ENCODE measurements around the gene GNG13.
A peak's percentile ranks its signal among the peaks of the same experiment; 100 is the strongest.

The GNG13 gene

DNA sequence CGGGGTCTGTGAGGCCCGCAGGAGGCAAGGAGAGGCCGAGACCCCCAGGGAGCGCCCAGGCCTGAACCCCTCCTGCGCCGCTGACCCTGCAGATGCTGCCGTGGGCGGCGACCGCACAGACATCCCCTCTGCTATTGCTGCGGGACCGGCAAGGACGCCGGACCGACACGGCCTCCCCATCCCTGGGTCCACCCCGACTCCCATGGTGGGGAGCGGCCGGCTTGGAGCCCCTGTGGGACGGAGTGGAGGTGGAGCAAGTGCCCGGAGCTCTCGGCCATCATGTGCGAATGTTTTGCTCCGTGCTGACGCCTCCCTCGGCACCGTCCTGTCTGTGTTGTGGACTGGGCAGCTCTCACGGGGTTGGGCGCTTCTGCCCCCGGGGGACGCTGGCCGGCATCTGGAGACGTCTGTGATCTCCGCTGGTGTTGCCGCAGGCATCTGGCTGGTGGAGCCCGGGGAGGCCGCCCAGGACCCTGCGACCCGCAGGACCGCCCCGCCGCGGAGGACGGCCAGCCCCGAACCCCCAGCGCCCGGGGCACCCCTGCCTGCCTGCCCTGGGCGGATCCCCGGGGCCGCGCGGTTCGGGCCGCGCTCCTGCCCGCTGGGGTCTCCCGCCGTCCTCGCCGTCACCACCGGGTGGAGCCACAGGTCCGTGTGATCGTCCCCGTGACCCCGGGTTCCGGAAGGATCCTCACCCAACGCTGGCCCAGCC is 12.8 kb upstream of the GNG13 start:
- peak; percentile 31 for DNase-seq

GRCh38 chr16:808085-808386 is 7.5 kb upstream of the GNG13 start:
- no peak for DNase-seq

- peak; percentile 97 for DNase-seq
Measured at GRCh38 chr16:807347-808084, 7.0 kb upstream of the GNG13 start.

GRCh38 chr16:805474-805873 is 4.9 kb upstream of the GNG13 start:
- DNase-seq, result no peak

- no peak for DNase-seq
Measured at GRCh38 chr16:804193-805048, 3.9 kb upstream of the GNG13 start.

- DNase-seq, result no peak
Measured at GRCh38 chr16:803754-804080, 3.2 kb upstream of the GNG13 start.

DNA sequence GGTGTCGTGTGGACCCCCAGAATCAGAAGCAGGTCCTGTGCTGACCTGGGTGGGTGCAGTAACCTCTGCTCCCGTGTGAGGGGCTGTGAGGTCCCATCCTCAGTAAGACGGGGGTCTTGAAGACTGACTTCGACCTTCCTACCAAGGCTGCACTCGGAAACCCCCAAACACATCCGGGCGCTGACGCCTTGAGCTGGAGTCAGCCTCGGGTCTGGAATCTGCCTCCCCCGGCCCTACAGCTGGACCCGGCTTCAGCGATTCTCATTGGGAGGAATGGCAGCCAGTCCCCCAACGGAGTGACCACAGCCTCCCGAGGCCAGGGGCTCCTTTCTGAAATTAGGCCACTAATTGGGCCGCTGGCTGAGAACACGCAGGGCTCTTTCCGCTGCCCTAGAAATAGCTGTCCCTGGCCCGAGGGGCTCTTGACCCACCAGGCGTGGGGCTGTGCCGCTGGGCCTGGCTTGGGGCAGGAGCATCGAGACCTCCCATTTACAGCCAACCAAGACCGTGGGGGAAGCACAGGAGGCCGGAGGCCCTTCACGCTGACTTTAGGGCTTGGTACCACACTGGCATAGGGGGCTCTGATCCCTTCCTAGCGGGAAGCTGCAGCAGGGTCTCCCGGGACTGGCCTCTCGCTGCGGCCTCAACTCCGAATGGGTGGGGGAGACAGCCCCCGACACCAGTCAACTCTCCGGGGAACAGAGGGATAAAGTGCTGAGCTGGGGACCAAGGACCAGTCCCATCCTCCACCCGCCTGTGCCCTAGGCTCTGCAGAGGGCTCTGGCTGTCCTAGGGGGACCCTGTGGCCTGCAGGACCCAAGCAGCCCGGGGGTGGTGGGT is 2.6 kb upstream of the GNG13 start:
- no peak for DNase-seq

- no peak for DNase-seq
Measured at GRCh38 chr16:802461-802860, 1.9 kb upstream of the GNG13 start.

DNA sequence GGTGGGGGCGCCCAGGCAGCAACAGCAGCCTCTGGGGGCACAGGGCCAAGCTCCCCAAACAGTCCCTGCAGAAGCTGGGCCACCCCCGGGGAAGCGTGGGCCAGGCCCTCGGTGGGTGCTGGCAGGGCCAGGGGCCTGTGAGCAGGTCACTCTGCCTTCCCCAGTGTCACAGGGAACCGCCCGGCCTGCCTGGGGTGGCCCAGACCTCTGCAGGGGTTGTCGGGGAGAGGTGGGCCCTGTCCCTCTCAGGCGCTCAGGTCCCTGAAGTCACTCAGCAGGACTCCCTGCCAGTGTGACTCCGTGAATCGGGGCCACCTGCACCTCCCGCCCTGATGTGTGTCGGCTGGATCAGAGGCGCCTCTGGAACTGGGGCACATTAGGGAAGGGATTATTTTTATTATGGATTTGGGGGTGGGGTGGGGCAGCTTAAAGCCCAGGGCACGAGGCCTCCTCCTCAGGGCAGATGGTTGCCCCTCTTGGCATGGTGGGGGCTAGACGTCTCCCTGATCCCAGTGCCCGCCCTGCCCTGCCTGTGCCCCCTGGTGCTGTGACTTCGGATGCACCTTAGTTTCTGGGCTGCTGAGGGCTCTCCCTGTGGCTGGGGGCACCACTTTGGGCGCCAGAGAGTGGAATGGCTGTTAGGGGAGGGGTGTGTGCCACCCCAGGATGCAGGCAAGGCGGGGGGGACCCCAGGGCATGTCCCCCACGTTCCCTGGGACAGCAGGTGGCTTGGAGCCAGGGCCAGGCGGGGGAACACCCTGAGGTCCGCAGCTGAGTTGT is 1.2 kb upstream of the GNG13 start:
- DNase-seq, result no peak

DNA sequence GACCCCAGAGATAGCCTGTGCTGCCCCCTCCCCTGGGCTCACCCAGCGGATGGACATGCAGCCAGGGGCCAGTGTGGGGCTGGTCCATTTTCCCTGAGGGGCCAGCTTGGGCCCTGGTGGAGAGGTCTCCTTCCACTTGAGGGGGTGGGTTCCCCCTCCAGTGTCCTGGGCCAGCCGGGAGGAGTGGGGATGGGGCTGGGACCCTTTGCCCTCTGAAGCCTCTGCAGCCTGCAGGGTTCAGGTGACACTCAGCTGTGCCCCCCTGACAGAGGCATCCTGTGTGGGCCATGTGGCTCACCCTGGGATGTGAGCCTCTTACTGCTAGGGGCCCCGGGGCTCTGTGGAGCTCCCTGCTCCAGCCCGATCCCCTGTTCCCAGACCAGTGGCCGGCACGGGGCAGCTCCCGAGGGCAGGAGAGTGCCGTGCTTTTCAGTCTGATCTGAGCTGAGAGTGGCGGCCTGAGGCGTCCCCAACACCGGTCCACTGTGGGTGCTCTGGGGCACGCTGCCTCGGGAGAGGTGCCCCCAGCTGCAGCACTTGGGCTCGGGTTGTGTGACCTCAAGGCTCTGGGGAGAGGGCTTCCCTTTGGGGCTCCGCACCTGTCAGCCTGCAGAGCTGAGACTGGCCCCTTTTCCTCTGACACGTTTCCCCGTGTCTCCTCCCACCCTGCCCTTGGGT is 439 bp upstream of the GNG13 start:
- no peak for DNase-seq

- DNase-seq, result no peak
Measured at GRCh38 chr16:799111-799947, 1.2 kb downstream of the GNG13 start.

DNA sequence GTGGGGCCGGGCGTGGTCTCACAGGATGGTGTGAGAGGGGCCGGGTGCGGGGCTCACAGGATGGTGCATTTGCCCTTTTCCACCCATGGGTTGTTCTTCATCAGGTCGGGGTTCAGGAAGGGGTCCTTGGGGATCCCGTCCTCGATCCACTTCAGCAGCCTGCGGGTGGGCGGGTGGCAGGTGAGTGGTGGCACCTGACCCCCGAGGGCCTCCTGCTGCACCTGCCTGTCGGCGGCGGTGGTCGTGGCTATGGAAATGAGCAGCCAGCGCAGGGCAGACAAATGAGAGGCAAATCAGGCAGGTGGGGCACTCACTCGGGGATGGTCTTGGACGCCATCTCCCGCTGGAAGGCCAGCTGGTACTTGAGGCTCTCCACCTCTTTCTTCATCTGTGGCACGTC is 1.9 kb downstream of the GNG13 start:
- no peak for DNase-seq

DNA sequence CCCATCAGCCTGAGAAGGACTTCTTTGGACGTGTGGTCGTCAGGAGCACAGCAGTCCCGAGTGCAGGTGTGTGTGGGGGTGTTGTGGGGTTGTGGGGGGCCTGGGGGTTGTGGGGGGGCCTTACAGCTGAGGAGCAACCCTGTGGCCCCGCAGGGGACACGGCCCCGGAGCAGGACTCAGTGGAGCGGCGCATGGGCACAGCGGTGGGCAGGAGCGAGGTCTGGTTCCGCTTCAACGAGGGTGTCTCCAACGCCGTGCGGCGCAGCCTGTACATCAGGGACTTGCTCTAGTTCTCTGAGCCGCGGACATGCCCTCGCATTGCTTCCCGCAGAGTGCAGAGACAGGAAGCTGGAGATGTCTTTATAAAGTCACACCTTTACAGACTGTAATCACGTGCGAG is 2.8 kb downstream of the GNG13 start:
- DNase-seq, result no peak

GRCh38 chr16:797120-797420 is 3.5 kb downstream of the GNG13 start:
- DNase-seq, result peak; percentile 40

DNA sequence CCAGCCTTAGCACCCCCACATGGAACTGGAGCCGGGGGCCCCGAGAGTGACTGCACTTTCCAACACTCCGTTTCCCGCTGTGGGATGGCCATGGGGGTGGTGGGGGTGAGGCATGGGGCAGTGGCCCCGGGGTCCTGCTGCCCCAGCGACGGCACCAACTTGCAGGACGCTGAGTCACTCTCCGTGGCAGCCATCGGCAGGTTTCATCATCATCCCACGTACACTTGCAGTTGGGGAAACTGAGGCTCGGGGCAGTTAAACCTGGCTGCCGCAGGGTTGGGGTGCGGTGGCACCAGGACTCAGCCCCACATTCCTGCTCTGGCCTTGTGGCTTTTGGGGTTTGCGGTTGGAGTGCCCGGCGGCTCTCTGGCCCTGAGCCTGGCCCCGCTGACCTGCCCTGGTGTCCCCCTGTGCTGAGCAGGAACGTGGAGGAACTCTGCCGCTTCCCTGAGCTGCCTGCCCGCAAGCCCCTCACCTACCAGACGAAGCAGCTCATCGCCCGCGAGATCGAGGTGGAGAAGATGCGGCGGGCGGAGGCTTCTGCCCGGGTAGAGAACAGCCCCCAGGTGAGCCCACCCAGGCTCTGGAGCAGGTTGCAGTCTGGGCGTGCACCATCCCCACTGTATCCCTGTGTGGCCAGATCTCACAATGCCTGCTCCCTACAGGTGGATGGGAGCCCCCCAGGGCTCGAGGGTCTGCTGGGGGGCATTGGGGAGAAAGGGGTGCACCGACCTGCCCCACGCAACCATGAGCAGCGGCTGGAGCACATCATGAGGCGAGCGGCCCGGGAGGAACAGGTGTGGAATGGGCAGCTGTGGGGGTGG is 4.0 kb downstream of the GNG13 start:
- no peak for DNase-seq

DNA sequence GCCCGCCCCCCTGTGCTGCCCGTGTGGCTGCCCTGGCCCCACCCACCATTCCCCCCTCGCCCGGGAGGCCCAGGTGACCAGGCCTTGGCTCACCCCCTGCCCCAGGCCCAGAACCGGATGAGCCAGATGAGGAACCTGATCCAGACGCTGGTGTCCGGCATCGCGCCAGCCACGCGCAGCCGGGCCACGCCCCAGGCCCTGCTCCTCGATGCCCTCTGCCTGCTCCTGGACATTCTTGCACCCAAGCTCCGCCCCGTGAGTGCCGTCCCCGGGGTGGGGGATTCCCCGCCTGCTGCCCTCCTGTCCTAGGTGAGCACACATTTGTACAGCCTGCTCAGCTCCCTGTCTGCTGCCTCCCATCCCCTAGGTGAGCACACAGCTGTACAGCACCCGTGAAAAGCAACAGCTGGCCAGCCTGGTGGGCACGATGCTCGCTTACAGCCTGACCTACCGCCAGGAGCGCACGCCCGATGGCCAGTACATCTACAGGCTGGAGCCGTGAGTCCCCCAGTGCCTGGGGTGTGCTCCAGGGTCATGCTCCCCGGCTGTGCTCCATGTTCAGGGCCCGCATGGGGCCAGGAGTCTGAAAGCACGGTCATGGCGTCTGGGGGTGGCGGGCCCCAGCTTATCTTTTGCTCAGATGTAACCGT is 4.8 kb downstream of the GNG13 start:
- no peak for DNase-seq

DNA sequence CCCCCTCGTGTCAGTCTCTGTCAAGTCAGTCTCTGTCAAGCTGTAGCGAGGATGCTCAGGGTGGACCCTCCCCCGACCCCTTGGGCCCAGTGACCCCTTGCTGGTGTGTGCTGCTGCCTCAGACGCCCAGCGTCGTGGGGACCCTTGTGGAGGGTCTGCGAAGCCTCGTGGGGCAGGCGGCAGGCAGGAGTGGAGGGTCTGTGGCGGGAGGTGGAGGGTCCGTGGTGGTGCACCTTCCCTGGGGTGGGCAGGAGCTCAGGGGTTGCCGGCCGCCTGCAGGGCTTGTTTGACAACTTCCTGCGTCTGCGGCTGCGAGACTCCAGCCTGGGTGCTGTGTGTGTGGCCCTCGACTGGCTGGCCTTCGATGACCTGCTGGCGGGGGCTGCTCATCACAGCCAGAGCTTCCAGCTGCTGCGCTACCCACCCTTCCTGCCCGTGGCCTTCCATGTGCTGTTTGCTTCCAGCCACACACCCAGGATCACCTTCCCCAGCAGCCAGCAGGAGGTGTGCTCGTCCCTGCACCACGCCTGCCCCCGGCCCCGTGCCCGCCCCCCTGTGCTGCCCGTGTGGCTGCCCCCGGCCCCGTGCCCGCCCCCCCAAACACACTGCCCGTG is 5.6 kb downstream of the GNG13 start:
- DNase-seq, result no peak

DNA sequence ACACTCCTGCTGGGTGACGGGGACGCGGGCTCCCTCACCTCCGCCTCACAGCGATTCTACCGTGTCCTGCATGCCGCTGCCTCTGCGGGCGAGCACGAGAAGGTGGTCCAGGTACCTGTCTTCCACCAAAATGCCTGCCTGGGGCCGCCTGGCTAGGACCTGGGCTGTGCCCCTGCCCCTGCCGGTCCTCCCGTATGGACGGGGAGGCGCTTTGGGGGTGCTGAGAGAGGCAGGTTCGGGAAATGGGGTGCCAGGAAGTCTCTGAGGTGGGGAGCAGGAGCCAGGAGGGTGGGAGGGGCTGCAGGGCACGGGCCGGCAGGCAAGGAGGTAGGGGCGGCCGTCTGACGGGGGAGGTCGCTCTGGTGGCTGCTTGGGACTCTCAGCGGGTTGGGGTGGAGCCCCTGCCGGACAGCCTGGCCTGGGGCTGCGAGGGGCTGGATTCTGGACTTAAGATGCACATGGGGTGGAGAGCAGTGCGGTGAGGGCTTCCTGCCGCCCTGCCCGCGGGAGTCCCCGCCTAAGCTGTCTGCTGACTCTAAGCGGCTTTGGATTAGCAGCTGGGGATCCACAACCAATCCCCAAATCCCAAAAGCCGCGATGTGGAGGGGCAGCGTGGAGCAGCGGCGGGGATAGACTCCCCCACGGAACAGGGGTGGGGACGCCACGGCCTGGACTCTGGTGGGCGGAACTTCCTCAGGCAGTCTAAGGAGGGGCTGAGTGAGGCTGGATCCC is 6.3 kb downstream of the GNG13 start:
- no peak for DNase-seq

All from NCI-H146 (cell line).